ENCODE measurements around the gene LTBP4. TPM values are rescaled to one million over a fixed set of nuclear protein-coding genes. Genes with fewer than 3 reads are reported as not detected.

Gene LTBP4
- total and polyA plus RNA-seq, 2 donors (not counting 1 experiment from before 2014, with no cell fraction given) = 81.2 to 105 TPM

DNA sequence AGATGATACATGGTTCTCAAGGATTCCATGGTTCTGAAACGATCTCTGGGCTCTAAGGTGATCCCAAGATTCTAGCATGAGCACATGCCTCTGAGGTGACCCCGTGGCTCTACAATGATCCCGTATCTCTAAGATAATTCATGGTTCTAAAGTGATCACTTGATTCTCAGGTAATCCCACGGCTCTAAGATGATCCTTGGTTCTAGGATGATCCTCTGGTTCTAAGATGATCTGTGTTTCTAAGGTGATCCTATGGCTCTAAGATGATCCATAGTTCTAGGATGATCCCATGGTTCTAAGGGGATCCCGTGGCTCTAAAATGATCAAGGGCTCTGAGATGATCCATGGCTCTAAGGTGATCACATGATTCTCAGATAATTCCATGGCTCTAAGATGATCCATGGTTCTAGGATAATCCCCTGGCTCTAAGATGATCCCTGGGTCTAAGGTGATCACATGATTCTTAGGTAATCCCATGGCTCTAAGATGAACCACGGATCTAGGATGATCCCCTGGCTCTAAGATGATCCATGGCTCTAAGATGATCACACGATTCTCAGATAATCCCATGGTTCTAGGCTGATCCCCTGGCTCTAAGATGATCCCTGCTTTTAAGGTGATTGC is 67.9 kb downstream of the LTBP4 start:
- Mint-ChIP-seq H3K9me3 (ENCODE audit: insufficient read depth) (peaks cover 2% of the 10 kb centered on the region), H3K4me3 (no peak overlapping the region), H3K4me1 (peaks cover 2% of the 10 kb centered on the region), H3K27ac (no peak overlapping the region), H3K27me3 (no peaks in the 10 kb centered on the region)
- Histone ChIP-seq H3K9ac (ENCODE audit: low read length) (no peak overlapping the region), H3K36me3 (replicated peaks in 1 of 2; ENCODE audit: control extremely low read depth in 1 of 2, control insufficient read depth in 1 of 2, extremely low read depth in 1 of 2, insufficient read depth in 2 of 2, low read length in 1 of 2) (peaks cover 2 to 33% of the 10 kb centered on the region in 2 experiments), H3K4me2 (replicated peaks; ENCODE audit: low read depth, low read length, poor library complexity, severe bottlenecking) (no peak overlapping the region), H3K4me1 (ENCODE audit: control insufficient read depth in 2 of 2, insufficient read depth in 2 of 2, low read length in 2 of 2) (no peaks in the 10 kb centered on the region), H3K79me2 (ENCODE audit: control insufficient read depth, insufficient read depth, low read length) (no peaks in the 10 kb centered on the region), H3K27ac (ENCODE audit: low read length in 2 of 2) (no peak overlapping the region), H3K9me3 (ENCODE audit: control extremely low read depth in 1 of 3, control insufficient read depth in 2 of 3, insufficient read depth in 1 of 3, low read length in 2 of 3) (peaks cover 0 to 2% (median 0%) of the 10 kb centered on the region in 3 donors), H2AFZ (ENCODE audit: insufficient read depth, low read depth, low read length, poor library complexity, severe bottlenecking) (no peak overlapping the region), H3K4me3 (ENCODE audit: control extremely low read depth in 1 of 5, extremely low read depth in 1 of 5, insufficient read depth in 1 of 5, low read depth in 2 of 5, low read length in 4 of 5) (no peak overlapping the region), H3K27me3 (replicated peaks in 1 of 4; ENCODE audit: control extremely low read depth in 1 of 4, control insufficient read depth in 3 of 4, insufficient read depth in 4 of 4, low read length in 3 of 4) (no peaks in the 10 kb centered on the region), H4K20me1 (ENCODE audit: control insufficient read depth, insufficient read depth, low read length, poor library complexity, severe bottlenecking) (no peaks in the 10 kb centered on the region)
- WGBS (ENCODE audit: insufficient coverage) = 93% methylated on average over 7 of the region's 7 CpGs
- intact Hi-C loops (cut with micrococcal nuclease) = no loop called here
- CTCF ChIA-PET = no interaction called here
- no peak for ATAC-seq (ENCODE audit: low read depth)
- DNase-seq = no peak
- TF ChIP-seq EZH2 (IDR thresholded peaks at IDR 0.05; ENCODE audit: borderline replicate concordance, insufficient read depth, low read depth, low read length, poor library complexity, severe bottlenecking) = no peak
- TF ChIP-seq, protein P1, sequence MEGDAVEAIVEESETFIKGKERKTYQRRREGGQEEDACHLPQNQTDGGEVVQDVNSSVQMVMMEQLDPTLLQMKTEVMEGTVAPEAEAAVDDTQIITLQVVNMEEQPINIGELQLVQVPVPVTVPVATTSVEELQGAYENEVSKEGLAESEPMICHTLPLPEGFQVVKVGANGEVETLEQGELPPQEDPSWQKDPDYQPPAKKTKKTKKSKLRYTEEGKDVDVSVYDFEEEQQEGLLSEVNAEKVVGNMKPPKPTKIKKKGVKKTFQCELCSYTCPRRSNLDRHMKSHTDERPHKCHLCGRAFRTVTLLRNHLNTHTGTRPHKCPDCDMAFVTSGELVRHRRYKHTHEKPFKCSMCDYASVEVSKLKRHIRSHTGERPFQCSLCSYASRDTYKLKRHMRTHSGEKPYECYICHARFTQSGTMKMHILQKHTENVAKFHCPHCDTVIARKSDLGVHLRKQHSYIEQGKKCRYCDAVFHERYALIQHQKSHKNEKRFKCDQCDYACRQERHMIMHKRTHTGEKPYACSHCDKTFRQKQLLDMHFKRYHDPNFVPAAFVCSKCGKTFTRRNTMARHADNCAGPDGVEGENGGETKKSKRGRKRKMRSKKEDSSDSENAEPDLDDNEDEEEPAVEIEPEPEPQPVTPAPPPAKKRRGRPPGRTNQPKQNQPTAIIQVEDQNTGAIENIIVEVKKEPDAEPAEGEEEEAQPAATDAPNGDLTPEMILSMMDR (IDR thresholded peaks at IDR 0.05) = no peak
- POLR2A ChIA-PET = no interaction called here

DNA sequence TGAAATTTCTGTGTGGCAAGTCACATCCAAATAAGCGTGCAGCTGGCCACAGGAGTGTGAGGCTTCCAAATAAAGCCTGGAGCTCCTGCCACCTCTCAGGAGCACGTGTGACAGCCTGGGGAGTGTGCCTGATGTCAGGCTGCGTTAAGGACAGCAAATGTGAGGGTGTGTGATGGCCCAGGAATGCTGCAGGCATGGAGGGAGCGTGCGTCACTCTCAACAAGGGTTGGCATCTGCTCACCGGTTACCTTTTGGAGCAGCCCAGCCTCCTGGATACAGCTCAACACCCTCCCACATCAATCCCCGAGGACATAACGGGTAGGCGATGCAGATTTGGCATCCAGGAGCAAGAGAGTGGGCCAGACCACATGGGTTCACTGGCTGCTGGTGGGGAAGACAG is 70.2 kb downstream of the LTBP4 start:
- Mint-ChIP-seq H3K9me3 (ENCODE audit: insufficient read depth) (peaks cover 2% of the 10 kb centered on the region), H3K4me1 (peaks cover 2% of the 10 kb centered on the region), H3K4me3 (no peak overlapping the region), H3K27me3 (no peaks in the 10 kb centered on the region), H3K27ac (no peak overlapping the region)
- ChIA-PET CTCF (no interaction called here), POLR2A (no interaction called here)
- DNase-seq = no peak
- TF ChIP-seq, protein P1 (IDR thresholded peaks at IDR 0.05) = no peak
- TF ChIP-seq EZH2 (IDR thresholded peaks at IDR 0.05; ENCODE audit: borderline replicate concordance, insufficient read depth, low read depth, low read length, poor library complexity, severe bottlenecking) = no peak
- H3K27me3 ChIP-seq (replicated peaks in 1 of 4; ENCODE audit: control extremely low read depth in 1 of 4, control insufficient read depth in 3 of 4, insufficient read depth in 4 of 4, low read length in 3 of 4) = no peaks in the 10 kb centered on the region
- 97% methylated on average over 7 of the region's 9 CpGs for WGBS (ENCODE audit: insufficient coverage)
- no peak overlapping the region for H2AFZ ChIP-seq (ENCODE audit: insufficient read depth, low read depth, low read length, poor library complexity, severe bottlenecking)
- no peaks in the 10 kb centered on the region for H3K79me2 ChIP-seq (ENCODE audit: control insufficient read depth, insufficient read depth, low read length)
- peaks cover 2 to 35% of the 10 kb centered on the region in 2 experiments for H3K36me3 ChIP-seq (replicated peaks in 1 of 2; ENCODE audit: control extremely low read depth in 1 of 2, control insufficient read depth in 1 of 2, extremely low read depth in 1 of 2, insufficient read depth in 2 of 2, low read length in 1 of 2)
- H3K9ac ChIP-seq (ENCODE audit: low read length) = no peak overlapping the region
- no peak overlapping the region for H3K4me2 ChIP-seq (replicated peaks; ENCODE audit: low read depth, low read length, poor library complexity, severe bottlenecking)
- H3K9me3 ChIP-seq (ENCODE audit: control extremely low read depth in 1 of 3, control insufficient read depth in 2 of 3, insufficient read depth in 1 of 3, low read length in 2 of 3) = peaks cover 0 to 2% (median 0%) of the 10 kb centered on the region in 3 donors
- H3K4me1 ChIP-seq (ENCODE audit: control insufficient read depth in 2 of 2, insufficient read depth in 2 of 2, low read length in 2 of 2) = no peaks in the 10 kb centered on the region
- intact Hi-C loops (cut with micrococcal nuclease) = no loop called here
- no peak for ATAC-seq (ENCODE audit: low read depth)
- H3K27ac ChIP-seq (ENCODE audit: low read length in 2 of 2) = no peak overlapping the region
- no peaks in the 10 kb centered on the region for H4K20me1 ChIP-seq (ENCODE audit: control insufficient read depth, insufficient read depth, low read length, poor library complexity, severe bottlenecking)
- H3K4me3 ChIP-seq (ENCODE audit: control extremely low read depth in 1 of 5, extremely low read depth in 1 of 5, insufficient read depth in 1 of 5, low read depth in 2 of 5, low read length in 4 of 5) = no peak overlapping the region
